Activated CD4-positive, alpha-beta T cell treated with anti-CD3 and anti-CD28 coated beads, Interleukin-2, Interleukin-4, amounts not matched to agents 100 ng/mL and 50 ng/mL, durations not matched to agents 16 hours and 8 hours (primary cell): ENCODE measurements around the gene SFTPA2.
A peak's percentile ranks its signal among the peaks of the same experiment; 100 is the strongest.
"Not testable (repeated sequence)": the region's sequence is repeated elsewhere in the genome, so short reads cannot be mapped to it uniquely, and the experiment has no call there.

Experiments used
- DNase-seq: peaks from one replicate; pipeline ENCODE4 v3.0.0-alpha.2; 2020; ENCODE audit warnings: low spot score

The SFTPA2 gene

DNA sequence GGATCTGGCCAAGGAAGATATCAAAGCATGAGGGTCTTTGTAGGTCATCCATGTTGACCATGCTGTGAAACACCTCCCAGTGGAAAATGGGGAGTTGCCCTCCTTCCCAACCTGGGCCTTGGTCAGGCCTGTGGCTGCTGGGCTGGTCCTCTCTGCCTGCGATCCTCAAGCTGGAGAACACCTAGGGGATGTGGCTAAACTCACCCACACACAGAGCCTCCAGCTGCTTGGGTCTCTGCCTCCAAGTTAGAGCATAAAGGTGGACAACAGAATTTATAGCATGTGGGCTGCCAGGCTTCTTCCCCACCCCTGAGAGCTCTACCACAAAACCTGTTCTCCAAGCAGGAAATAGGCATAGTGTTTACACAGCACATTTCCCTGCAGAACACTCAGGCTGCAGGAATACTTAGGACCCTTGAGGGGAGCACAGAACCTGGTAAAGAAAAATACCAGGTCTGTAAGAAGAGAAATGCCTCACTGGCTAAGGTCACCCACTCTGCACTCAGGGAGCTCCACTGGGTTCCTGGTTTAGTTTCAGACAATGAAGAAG is at the start of gene SFTPA2:
SFTPA2 (minus strand) TSS at position 248 of the 550 bp plus-strand sequence. CDS start 924 bp downstream, outside the sequence.
- no peak for DNase-seq

- peak; percentile 67 for DNase-seq
Observed at GRCh38 chr10:79608505-79609375, 48.5 kb upstream of the SFTPA2 start.

- no peak for DNase-seq
Observed at GRCh38 chr10:79605308-79605707, 45.1 kb upstream of the SFTPA2 start.

DNA sequence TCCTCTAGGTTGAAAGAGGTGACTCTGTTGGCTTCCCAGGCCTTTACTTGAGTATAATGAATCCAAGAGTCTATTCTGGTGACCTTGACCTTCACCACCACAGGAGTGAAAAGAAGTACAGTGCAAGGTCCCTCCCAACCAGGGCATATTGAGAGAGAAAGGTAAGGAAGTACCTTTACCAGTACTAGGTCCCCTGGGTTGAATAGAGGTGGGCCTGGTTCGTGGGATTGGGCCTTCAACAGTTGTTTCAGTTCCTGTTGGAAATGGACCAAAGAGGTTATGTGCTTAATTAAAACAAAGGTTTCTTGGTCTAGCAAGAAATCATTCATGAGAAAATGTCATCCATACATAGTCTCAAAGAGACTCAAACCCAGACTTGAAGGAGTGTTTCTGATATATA is 44.1 kb upstream of the SFTPA2 start:
- DNase-seq = no peak

DNA sequence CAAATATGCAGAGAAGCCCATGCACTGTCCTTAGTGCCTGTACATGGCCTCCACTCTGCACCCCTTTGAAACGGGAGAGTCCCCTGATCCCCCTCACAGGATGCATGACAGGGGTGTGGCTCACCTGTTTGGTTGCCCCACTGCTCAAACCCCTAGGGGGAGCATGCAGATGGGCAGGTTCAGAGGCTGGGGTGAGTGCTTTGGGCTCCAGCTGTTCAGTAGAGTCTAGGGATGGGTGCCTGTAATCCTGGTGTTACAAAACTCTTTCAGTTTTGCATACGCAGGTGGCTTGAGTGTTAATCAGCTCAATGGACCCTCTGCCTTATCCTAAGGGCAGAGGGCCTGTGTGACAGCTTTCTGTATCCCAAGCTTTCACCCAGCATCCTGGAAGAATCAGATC is 42.7 kb upstream of the SFTPA2 start:
- no peak for DNase-seq

GRCh38 chr10:79601939-79602338 is 41.7 kb upstream of the SFTPA2 start:
- DNase-seq = no peak

- not testable (repeated sequence) for DNase-seq
Observed at GRCh38 chr10:79599644-79600043, 39.4 kb upstream of the SFTPA2 start.

- DNase-seq = no peak
Observed at GRCh38 chr10:79595510-79595909, 35.3 kb upstream of the SFTPA2 start.

GRCh38 chr10:79594565-79594964 is 34.4 kb upstream of the SFTPA2 start:
- DNase-seq = not testable (repeated sequence)

DNA sequence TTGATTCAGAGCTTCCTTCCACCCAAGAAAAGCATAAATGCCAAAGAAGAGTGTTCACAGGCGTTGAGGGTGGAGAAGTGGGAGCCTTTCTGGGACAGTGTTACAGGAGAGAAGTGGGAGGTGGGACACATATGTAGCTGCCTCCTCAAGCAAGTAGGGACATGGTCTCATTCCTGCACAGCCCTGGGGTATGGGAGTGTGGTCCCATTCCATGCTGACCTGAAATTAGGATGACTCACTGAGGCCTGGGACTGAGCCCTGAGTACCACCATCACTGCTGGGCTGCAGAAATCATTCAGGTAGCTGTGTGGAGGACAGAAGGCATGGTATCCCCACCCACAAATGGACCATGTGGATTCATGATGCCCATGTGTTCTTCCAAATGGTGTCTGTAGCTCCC is 33.2 kb upstream of the SFTPA2 start:
- DNase-seq = no peak

GRCh38 chr10:79588800-79589199 is 28.6 kb upstream of the SFTPA2 start:
- no peak for DNase-seq

DNA sequence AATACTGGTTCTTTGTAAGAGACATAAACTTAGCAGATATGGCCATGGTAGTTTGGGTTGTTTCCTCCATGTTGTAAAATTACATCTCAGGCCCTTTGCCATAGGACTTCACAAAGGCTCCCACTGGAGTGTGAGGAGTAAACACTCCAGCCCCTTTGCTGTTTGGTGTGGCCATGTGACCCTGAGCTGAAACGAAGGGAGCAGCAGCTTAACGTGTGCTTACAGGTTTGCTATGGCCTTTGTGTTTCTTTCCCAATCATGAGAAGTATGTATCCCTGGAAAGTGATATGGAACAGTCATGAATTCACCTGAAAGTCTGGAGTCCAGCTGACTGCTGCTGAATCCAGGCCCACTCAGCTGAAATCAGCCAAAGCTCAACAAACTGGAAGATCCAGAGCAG is 26.7 kb upstream of the SFTPA2 start:
- no peak for DNase-seq

DNA sequence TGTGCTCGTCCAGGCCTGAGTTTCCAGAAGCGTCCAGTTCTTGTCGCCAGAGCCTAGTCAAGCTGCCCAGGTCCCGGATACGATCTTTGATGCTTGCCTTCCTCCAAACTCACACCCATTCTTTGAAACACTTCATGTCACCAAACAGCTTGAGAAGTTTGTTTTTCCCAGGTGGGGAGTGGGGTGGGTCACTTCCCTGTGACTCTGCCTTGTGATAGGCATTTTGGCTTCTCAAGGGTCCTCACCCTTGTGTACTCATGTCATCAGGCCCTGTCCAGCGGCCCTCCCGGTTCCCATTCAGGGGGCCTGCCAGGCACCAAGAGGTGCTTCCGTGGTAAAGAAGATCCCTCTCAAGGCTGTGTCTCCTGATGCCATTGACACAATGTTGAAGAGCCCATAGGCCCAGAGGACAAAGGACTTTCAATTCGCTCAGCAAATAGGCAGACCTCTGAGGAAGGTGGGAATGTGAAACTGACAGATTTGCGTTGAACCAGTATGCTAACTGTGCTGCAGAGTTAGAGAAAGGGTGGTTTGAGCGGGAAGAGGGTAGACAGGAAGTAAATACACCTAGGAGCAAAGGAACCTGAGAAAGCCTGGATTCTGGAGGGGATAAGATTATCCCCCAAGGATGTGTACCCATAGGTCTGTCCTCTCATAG is 25.8 kb upstream of the SFTPA2 start:
- DNase-seq = no peak

GRCh38 chr10:79583488-79584024 is 23.3 kb upstream of the SFTPA2 start:
- no peak for DNase-seq

DNA sequence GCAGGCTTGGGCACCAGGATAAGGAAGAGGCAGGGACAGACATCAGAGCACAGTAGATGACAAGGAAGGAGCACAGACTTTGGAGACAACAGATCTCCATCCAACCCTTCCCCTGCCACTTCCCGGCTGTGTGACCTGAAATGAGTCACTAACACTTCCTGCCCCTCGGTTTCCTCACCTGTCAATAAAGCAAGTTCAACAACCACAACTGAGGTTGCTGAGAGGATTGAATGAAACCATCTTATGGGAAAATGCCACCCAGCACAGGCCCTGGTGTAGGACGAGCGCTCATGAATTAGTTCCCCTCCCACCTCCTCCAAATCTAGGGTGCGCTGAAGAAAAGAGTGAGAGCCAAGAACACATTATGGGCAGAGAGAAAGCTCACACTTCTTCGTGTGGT is 22.7 kb upstream of the SFTPA2 start:
- peak; percentile 41 for DNase-seq

GRCh38 chr10:79582096-79582495 is 21.9 kb upstream of the SFTPA2 start:
- DNase-seq = no peak

DNA sequence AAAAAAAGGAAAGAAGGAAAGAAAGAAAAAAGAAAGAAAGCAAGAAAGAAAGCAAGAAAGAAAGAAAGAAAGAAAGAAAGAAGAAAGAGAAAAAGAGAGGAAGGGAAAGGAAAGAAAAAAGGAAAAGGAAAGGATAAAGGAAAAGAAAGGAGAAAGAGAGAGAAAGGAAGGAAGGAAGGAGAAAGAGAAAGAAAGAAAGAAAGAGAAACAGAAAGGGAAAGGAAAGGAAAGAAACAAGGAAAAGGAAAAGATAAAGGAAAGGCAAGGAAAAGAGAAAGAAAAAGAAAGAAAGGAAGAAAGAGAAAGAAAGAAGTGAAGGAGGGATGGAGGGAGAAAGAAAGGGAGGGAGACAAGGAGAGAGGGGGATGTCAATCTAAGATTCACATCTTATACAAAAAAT is 20.8 kb upstream of the SFTPA2 start:
- DNase-seq = no peak

DNA sequence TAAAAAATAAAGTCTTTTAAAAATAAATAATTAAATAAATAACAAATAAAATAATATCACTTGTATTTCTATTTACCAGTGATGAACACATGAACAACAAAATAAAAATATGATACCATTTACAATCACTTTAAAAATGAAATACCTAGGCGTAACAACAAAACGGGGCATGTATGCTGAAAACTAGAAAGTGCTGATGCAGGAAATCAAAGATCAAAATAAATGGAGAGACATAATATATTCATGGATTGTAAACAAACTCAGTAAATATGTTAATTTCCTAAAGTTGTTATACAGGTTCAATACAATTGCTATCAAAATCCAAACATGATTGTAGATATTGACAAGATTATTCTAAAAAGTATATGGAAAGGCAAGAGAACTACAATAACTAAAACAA is 19.2 kb upstream of the SFTPA2 start:
- no peak for DNase-seq

DNA sequence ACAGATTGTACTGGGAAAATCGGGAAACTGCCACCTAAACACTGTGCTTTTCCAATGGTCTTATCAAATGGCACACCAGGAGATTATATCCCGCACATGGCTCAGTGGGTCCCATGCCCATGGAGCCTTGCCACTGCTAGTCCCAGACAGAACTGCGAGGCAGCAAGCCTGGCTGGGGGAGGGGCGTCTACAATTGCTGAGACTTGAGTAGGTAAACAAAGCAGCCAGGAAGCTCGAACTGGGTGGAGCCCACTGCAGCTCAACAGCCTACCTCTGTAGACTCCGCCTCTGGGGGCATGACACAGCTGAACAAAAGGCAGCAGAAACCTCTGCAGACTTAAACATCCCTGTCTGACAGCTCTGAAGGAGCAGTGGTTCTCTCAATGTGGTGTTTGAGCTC is 10.4 kb upstream of the SFTPA2 start:
- not testable (repeated sequence) for DNase-seq

- no peak for DNase-seq
Observed at GRCh38 chr10:79563426-79563825, 3.2 kb upstream of the SFTPA2 start.

DNA sequence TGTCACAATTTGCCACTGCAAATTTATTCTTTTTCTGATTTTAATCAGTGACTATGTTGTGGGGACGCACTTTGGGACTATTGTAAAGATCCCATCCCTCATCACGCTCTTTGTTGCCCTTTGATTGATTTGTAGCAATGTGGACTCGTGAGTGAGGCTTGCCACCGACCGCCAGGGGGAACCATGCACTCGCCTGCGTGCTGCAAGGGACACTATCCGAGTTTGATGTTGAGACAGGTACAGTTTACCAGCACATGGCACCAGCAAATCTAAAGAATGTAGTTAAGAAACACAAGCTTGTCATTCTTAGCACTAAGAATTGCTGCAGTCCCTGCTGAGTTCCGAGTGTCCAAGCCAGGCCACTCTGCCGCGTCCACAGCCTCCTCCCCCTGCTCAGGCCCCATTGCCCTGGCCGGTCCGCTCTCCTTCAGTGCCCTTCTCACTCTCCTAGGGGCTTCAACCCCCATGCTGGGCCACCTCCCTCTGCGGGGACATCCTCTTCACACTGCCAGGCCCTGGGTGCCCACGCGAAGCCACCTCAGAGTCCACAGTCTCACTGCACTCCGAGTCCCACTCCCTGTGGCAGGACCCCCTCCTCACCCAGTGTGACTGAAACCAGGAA is 2.0 kb upstream of the SFTPA2 start:
- DNase-seq = peak; percentile 74

GRCh38 chr10:79561257-79561656 is 1.1 kb upstream of the SFTPA2 start:
- DNase-seq = no peak
